OCI-LY3 (cell line): ENCODE measurements around the gene TMEM126B.
"Not testable (repeated sequence)": the region's sequence is repeated elsewhere in the genome, so short reads cannot be mapped to it uniquely, and the experiment has no call there.

Experiments
- H2AFZ ChIP-seq: fragments of 200-600, 300-600 bp; shearing (Covaris generic); 2 replicates; pipeline ENCODE4 v1.6.0; 2014; ENCODE audit warnings: antibody characterized with exemption, low read depth, low read length
- H3K27ac ChIP-seq: fragments of 200-600, 300-600 bp; sonication (generic); 2 replicates; pipeline ENCODE4 v1.5.1; 2014; ENCODE audit warnings: mild to moderate bottlenecking, low read length, moderate library complexity, mixed read lengths
- H3K27me3 ChIP-seq: fragments of 200-600, 300-600 bp; sonication (generic); 2 replicates; pipeline ENCODE4 v1.6.1; 2014; ENCODE audit warnings: low read depth, low read length, mixed read lengths
- H3K36me3 ChIP-seq: fragments of 200-600, 300-600 bp; sonication (generic); replicated peaks from 2 replicates; pipeline ENCODE3; 2014; ENCODE audit warnings: low read depth, low read length, mixed read lengths
- H3K4me1 ChIP-seq: fragments of 300-600, 200-600 bp; sonication (generic); 2 replicates; pipeline ENCODE4 v1.6.1; 2014; ENCODE audit warnings: low read length, mixed read lengths
- H3K4me2 ChIP-seq: fragments of 200-600, 300-600 bp; sonication (generic); 2 replicates; pipeline ENCODE4 v1.6.1; 2014; ENCODE audit warnings: low read length, mixed read lengths
- H3K4me3 ChIP-seq: fragments of 300-600, 200-600 bp; sonication (generic); 2 replicates; pipeline ENCODE4 v1.5.1; 2014; ENCODE audit warnings: antibody characterized with exemption, mild to moderate bottlenecking, low read length, moderate library complexity
- H3K79me2 ChIP-seq: fragments of 300-600, 200-600 bp; shearing (Covaris generic); 2 replicates; pipeline ENCODE4 v1.6.1; 2014; ENCODE audit warnings: mild to moderate bottlenecking, low read length, mixed read lengths
- H3K9ac ChIP-seq: fragments of 300-600, 200-600 bp; shearing (Covaris generic); 2 replicates; pipeline ENCODE4 v1.6.0; 2014; ENCODE audit warnings: mild to moderate bottlenecking, low read length, moderate library complexity
- H3K9me3 ChIP-seq: fragments of 200-600, 300-600 bp; shearing (Covaris generic); 2 replicates; pipeline ENCODE4 v1.6.1; 2014; ENCODE audit warnings: low read length, mixed read lengths; ENCODE audit not compliant: insufficient read depth
- H4K20me1 ChIP-seq: fragments of 200-600, 300-600 bp; sonication (generic); 2 replicates; pipeline ENCODE4 v1.6.1; 2016; ENCODE audit warnings: low read length, mixed read lengths; ENCODE audit not compliant: insufficient read depth
- EZH2phosphoT487 ChIP-seq: fragments of 200-600 bp; shearing (Covaris generic); IDR thresholded peaks from 2 replicates; pipeline ENCODE4 v1.6.1; 2018; ENCODE audit warnings: antibody characterized with exemption, mixed run types, low read depth
- TF ChIP-seq, protein P1 (sequence below): fragments of 200-600, 300-600 bp; sonication (generic); IDR thresholded peaks from 2 replicates; pipeline ENCODE4 v1.5.1; 2014; ENCODE audit warnings: antibody characterized with exemption, low read length, low read depth

The TMEM126B gene

DNA sequence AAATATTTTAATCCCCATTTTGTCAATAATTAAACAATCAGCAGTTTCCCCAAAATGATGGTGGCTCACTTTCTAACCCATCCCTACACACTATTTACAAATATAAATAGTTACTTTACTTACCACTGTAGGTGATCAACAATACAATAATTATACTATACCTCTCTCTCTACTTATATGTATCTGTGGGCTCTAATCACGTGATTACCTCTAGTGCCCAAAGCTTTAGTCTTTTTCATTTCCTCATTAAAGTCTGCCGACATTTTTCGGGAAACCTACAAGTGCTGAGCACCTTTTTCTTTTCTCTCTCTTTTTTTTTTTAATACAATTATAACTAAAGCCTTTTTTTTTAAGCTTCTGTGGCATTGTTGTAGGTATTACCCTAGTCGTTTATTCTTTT is 25.2 kb upstream of the TMEM126B start:
- H3K27ac ChIP-seq = no peak overlapping the region
- no peaks in the 10 kb centered on the region for H4K20me1 ChIP-seq
- no peak overlapping the region for H3K4me2 ChIP-seq
- H3K27me3 ChIP-seq = no peaks in the 10 kb centered on the region
- TF ChIP-seq, protein P1, sequence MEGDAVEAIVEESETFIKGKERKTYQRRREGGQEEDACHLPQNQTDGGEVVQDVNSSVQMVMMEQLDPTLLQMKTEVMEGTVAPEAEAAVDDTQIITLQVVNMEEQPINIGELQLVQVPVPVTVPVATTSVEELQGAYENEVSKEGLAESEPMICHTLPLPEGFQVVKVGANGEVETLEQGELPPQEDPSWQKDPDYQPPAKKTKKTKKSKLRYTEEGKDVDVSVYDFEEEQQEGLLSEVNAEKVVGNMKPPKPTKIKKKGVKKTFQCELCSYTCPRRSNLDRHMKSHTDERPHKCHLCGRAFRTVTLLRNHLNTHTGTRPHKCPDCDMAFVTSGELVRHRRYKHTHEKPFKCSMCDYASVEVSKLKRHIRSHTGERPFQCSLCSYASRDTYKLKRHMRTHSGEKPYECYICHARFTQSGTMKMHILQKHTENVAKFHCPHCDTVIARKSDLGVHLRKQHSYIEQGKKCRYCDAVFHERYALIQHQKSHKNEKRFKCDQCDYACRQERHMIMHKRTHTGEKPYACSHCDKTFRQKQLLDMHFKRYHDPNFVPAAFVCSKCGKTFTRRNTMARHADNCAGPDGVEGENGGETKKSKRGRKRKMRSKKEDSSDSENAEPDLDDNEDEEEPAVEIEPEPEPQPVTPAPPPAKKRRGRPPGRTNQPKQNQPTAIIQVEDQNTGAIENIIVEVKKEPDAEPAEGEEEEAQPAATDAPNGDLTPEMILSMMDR = no peak
- no peak for TF ChIP-seq EZH2phosphoT487
- no peaks in the 10 kb centered on the region for H3K9me3 ChIP-seq
- no peaks in the 10 kb centered on the region for H3K36me3 ChIP-seq
- H3K79me2 ChIP-seq = no peaks in the 10 kb centered on the region
- H2AFZ ChIP-seq = no peak overlapping the region
- no peak overlapping the region for H3K9ac ChIP-seq
- H3K4me3 ChIP-seq = no peak overlapping the region
- no peaks in the 10 kb centered on the region for H3K4me1 ChIP-seq

DNA sequence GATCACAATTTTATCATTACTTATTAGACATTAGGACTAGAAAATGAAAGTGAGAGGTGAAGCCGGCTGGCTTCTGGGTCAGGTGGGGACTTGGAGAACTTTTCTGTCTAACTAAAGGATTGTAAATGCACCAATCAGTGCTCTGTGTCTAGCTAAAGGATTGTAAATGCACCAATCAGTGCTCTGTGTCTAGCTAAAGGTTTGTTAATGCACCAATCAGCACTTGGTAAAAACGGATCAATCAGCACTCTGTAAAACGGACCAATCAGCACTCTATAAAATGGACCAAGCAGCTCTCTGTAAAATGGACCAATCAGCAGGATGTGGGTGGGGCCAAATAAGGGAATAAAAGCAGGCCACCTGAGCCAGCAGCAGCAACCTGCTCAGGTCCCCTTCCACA is 22.2 kb upstream of the TMEM126B start:
- not testable (repeated sequence) for H3K36me3 ChIP-seq, H2AFZ ChIP-seq, H3K79me2 ChIP-seq

DNA sequence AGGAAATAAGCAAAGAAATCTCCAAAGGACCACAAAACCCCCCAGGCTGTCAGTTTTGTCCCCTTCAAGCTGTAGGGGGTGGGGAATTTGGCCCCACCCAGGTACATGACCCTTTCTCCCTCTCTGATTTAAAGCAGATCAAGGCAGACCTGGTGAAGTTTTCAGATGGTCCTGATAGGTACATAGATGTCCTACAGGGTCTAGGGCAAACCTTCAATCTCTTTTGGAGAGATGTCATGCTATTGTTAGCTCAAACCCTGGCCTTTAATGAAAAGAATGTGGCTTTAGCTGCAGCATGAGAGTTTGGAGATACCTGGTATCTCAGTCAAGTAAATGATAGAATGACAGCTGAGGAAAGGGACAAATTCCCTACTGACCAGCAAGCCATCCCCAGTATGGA is 19.8 kb upstream of the TMEM126B start:
- H3K4me3 ChIP-seq, H3K4me2 ChIP-seq, H4K20me1 ChIP-seq, H3K9me3 ChIP-seq, H3K36me3 ChIP-seq, H2AFZ ChIP-seq, H3K4me1 ChIP-seq, H3K79me2 ChIP-seq, H3K27me3 ChIP-seq, H3K9ac ChIP-seq, H3K27ac ChIP-seq: not testable (repeated sequence)

More for the DNA sequence above, 22.2 kb upstream of the TMEM126B start:
- not testable (repeated sequence) for H3K9me3 ChIP-seq, H4K20me1 ChIP-seq, H3K9ac ChIP-seq, H3K4me2 ChIP-seq, H3K27ac ChIP-seq, H3K4me3 ChIP-seq, H3K4me1 ChIP-seq, H3K27me3 ChIP-seq

DNA sequence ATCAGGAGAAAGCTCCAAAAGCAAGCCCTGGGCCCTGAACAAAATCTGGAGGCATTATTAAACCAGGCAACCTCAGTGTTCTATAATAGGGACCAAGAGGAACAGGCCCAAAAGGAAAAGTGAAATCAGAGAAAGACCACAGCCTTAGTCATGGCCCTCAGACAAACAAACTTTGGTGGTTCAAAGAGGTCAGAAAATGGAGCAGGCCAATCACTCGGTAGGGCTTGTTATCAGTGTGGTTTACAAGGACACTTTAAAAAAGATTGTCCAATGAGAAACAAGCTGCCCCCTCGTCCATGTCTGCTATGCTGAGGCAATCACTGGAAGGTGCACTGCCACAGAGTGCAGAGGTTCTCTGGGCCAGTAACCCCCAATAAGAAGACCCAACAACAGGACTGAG is 19.1 kb upstream of the TMEM126B start:
- H4K20me1 ChIP-seq, H3K9me3 ChIP-seq, H3K27ac ChIP-seq, H3K27me3 ChIP-seq, H3K4me1 ChIP-seq, H3K36me3 ChIP-seq, H2AFZ ChIP-seq, H3K4me3 ChIP-seq, H3K79me2 ChIP-seq, H3K9ac ChIP-seq, H3K4me2 ChIP-seq: not testable (repeated sequence)

DNA sequence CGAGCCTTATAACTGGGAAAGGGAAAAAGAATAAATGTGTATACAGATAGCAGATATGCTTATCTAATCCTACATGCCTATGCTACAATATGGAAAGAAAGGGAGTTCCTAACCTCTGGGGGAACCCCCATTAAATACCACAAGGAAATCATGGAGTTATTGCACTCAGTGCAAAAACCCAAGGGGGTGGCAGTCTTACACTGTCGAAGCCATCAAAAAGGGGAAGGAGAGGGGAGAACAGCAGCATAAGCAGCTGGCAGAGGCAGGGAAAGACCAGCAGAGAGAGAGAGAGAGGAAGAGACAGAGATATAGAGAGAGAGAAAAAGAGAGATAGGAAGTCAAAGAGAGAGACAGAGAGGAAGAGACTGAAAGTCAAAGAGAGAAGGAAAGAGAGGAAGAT is 16.8 kb upstream of the TMEM126B start:
- not testable (repeated sequence) for H3K36me3 ChIP-seq, H3K9me3 ChIP-seq, H3K4me2 ChIP-seq, H3K79me2 ChIP-seq, H3K27ac ChIP-seq, H4K20me1 ChIP-seq, H3K9ac ChIP-seq, H2AFZ ChIP-seq, H3K27me3 ChIP-seq, H3K4me3 ChIP-seq, H3K4me1 ChIP-seq

DNA sequence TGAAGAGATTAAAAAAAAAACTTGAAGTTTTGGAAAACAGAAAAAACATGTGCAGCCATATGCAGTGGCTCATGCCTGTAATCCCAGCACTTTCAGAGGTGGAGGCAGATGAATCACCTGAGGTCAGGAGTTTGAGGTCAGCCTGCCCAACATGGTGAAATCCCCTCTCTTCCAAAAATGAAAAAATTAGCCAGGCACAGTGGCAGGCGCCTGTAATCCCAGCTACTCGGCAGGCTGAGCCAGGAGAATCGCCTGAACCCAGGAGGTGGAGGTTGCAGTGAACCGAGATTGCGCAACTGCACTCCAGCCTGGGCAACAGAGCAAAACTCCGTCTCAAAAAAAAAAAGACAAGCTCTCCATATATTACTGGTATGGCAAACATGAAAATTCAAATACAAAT is 8.9 kb upstream of the TMEM126B start:
- no peak overlapping the region for H2AFZ ChIP-seq
- no peaks in the 10 kb centered on the region for H3K9me3 ChIP-seq
- no peaks in the 10 kb centered on the region for H3K79me2 ChIP-seq
- peaks cover 4% of the 10 kb centered on the region; the same call in 1 of the 2 replicates for H3K4me1 ChIP-seq
- no peak overlapping the region for H3K4me3 ChIP-seq
- H3K9ac ChIP-seq = no peak overlapping the region
- H4K20me1 ChIP-seq = no peaks in the 10 kb centered on the region
- no peak overlapping the region for H3K27ac ChIP-seq
- no peak overlapping the region for H3K4me2 ChIP-seq
- TF ChIP-seq, protein P1 = no peak
- TF ChIP-seq EZH2phosphoT487 = no peak
- H3K36me3 ChIP-seq = no peaks in the 10 kb centered on the region
- no peaks in the 10 kb centered on the region for H3K27me3 ChIP-seq
